ENCODE results near the gene SLC6A20. TPM values are rescaled to one million over a fixed set of nuclear protein-coding genes. Genes with fewer than 3 reads are reported as not detected.

SLC6A20 gene
- polyA plus RNA-seq, 1 experiment = not detected

DNA sequence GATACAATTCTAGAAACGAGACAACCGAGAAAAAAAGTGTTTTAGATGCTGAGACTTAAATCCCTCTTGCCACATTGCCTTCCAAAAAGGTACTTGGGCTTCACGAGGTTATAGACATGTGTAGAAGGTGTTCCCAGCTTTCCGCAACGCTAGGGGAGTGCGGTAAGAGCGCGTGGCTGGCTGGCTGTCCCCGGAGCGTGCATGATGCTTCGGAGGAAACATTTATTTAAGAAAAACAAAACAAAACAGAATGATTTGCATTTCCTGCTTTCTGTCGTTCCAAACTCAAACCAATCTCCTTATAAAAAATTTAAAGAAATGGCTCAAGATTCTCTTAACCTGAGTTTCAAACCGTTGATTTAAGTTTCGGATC is 841 bp downstream of the SLC6A20 start:
- TF ChIP-seq, protein P1, sequence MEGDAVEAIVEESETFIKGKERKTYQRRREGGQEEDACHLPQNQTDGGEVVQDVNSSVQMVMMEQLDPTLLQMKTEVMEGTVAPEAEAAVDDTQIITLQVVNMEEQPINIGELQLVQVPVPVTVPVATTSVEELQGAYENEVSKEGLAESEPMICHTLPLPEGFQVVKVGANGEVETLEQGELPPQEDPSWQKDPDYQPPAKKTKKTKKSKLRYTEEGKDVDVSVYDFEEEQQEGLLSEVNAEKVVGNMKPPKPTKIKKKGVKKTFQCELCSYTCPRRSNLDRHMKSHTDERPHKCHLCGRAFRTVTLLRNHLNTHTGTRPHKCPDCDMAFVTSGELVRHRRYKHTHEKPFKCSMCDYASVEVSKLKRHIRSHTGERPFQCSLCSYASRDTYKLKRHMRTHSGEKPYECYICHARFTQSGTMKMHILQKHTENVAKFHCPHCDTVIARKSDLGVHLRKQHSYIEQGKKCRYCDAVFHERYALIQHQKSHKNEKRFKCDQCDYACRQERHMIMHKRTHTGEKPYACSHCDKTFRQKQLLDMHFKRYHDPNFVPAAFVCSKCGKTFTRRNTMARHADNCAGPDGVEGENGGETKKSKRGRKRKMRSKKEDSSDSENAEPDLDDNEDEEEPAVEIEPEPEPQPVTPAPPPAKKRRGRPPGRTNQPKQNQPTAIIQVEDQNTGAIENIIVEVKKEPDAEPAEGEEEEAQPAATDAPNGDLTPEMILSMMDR (IDR thresholded peaks at IDR 0.05; ENCODE audit: insufficient read depth, low read depth, low read length) = no peak
- POLR2A ChIA-PET = no interaction called here
- Histone ChIP-seq H3K27me3 (ENCODE audit: control insufficient read depth, insufficient read depth, low read length) (peaks cover 58% of the 10 kb centered on the region), H3K36me3 (ENCODE audit: control insufficient read depth, insufficient read depth, low read length) (no peaks in the 10 kb centered on the region), H3K4me3 (ENCODE audit: low read depth, low read length) (no peak overlapping the region)
- DNase-seq (ENCODE audit: low read depth) = no peak
- CTCF ChIA-PET = no interaction called here

DNA sequence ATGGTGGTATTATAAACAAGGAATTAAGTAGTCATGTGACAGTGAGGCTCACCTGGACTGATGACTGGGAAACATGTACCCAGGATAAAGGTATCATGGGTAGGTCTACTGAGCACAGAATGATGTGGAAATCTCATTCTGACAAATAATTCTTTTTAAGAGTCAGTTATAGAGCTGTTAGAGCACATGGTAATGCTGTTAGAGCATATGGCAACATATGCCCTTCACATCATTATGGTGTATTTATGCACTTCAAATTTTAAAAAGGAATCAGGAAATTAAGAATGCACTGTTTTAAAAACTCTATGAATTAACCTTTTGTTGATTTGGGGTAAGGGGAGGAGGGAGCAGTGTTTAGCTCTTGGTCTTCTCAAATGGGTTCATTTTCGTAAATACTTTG is 1.7 kb downstream of the SLC6A20 start:
- TF ChIP-seq, protein P1 (IDR thresholded peaks at IDR 0.05; ENCODE audit: insufficient read depth, low read depth, low read length) = no peak
- DNase-seq (ENCODE audit: low read depth) = no peak
- POLR2A ChIA-PET = no interaction called here
- no peaks in the 10 kb centered on the region for H3K36me3 ChIP-seq (ENCODE audit: control insufficient read depth, insufficient read depth, low read length)
- CTCF ChIA-PET = no interaction called here
- no peak overlapping the region for H3K4me3 ChIP-seq (ENCODE audit: low read depth, low read length)
- H3K27me3 ChIP-seq (ENCODE audit: control insufficient read depth, insufficient read depth, low read length) = peaks cover 56% of the 10 kb centered on the region

DNA sequence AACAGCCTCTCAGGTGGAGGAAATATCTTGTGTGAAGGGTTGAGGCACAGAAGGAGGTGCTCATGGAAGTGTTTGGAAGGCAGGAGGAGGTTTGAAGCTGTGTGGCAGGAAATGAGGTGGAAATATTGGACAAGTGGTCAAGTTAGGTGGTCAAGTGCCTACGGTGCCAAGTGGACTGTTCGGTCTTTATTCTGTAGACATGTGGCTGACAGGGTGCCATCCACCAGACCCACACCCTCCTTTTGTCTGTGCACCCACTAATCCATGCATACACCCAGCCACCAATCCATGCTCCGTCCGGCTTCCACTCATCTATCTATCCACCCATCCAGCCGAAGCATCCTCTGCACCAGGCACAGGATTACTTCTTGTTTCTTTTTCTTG is 2.2 kb downstream of the SLC6A20 start:
- Histone ChIP-seq H3K27me3 (ENCODE audit: control insufficient read depth, insufficient read depth, low read length) (peaks cover 55% of the 10 kb centered on the region), H3K36me3 (ENCODE audit: control insufficient read depth, insufficient read depth, low read length) (no peaks in the 10 kb centered on the region), H3K4me3 (ENCODE audit: low read depth, low read length) (no peak overlapping the region)
- TF ChIP-seq, protein P1 (IDR thresholded peaks at IDR 0.05; ENCODE audit: insufficient read depth, low read depth, low read length) = no peak
- DNase-seq (ENCODE audit: low read depth) = no peak
- POLR2A ChIA-PET = no interaction called here
- CTCF ChIA-PET = interaction anchor here (1.2 kb wide), 1 partner anchor 11 kb away, joined by 3 read pairs; no protein-coding TSS in a partner anchor

DNA sequence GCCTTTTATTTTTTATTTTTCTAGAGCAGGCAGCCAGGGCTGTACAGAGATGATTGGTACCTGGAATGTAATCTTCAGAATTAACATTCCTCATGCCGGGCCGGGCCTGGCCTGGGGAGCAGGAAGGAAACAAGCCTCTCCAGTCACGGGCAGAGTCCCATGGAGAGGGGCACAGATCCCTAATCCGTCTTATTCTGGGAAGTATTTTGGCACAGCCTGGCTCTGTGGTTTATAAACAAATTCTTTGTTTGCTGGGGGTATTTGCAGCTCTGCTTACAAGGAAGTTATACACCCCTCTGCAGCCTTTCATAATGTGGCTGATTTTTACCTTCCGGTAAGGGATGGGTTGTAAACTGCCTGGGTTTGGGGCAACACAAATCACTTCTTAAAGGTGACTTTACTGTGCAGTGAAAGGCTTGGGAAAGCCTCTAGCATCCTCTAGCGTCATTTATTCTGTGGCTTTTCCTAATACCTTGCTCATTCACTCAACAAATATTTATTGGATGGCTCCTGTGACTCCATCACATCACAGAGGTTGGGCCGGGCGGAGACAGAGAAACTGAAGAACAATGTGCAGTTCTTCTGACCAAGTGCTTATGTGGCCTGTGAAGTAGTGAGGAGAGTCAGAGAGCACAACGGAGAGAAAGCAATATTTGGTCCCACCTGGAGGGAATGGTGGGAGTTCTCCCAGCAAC is 2.7 kb downstream of the SLC6A20 start:
- TF ChIP-seq, protein P1 (IDR thresholded peaks at IDR 0.05; ENCODE audit: insufficient read depth, low read depth, low read length) = no peak
- DNase-seq (ENCODE audit: low read depth) = no peak
- ChIA-PET POLR2A (no interaction called here), CTCF (interaction anchor here (1.2 kb wide), 1 partner anchor 12 kb away, joined by 3 read pairs; no protein-coding TSS in a partner anchor)
- no peak overlapping the region for H3K4me3 ChIP-seq (ENCODE audit: low read depth, low read length)
- H3K36me3 ChIP-seq (ENCODE audit: control insufficient read depth, insufficient read depth, low read length) = no peaks in the 10 kb centered on the region
- peaks cover 53% of the 10 kb centered on the region for H3K27me3 ChIP-seq (ENCODE audit: control insufficient read depth, insufficient read depth, low read length)

DNA sequence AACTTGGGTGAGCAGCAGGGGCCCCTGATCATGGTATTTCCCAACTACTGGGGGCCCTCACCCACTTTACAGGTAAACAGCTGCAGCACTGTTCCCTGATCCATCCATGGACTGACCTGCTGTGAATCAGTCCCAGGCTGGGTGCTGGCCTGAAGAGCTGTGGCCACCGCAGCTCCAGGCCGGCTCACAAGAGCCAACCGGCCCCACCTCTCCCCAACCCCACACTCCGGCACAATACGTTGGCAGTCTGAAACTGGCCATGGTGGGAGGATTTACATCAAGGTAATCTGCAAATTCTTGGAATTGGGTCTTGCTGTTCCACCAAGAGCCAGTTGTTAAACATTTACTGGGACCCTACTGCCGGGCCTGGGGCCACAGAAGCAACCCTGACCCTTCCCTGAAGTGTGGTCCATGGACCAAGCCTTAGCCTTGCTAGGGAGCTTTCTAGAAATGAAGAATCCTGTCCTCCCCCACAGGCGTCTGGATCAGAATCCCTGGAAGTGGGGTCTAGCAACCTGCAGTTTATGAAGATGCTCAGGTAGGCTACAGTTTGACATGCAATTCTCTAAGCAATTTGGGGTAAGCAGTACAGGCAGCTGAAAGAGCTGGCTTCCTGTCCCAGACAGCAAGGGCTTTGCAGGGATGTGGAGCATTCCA is 3.7 kb downstream of the SLC6A20 start:
- no peak for DNase-seq (ENCODE audit: low read depth)
- POLR2A ChIA-PET = no interaction called here
- no peak overlapping the region for H3K4me3 ChIP-seq (ENCODE audit: low read depth, low read length)
- CTCF ChIA-PET = interaction anchor here (1.2 kb wide), 1 partner anchor 13 kb away, joined by 3 read pairs; no protein-coding TSS in a partner anchor
- no peaks in the 10 kb centered on the region for H3K36me3 ChIP-seq (ENCODE audit: control insufficient read depth, insufficient read depth, low read length)
- TF ChIP-seq, protein P1 (IDR thresholded peaks at IDR 0.05; ENCODE audit: insufficient read depth, low read depth, low read length) = no peak
- peaks cover 46% of the 10 kb centered on the region for H3K27me3 ChIP-seq (ENCODE audit: control insufficient read depth, insufficient read depth, low read length)
